ENCODE measurements around the gene RIPK3. TPM values are rescaled to one million over a fixed set of nuclear protein-coding genes. Genes with fewer than 3 reads are reported as not detected.

Gene RIPK3
- total RNA-seq, 1 experiment from 2014 or later: 0.35 TPM

DNA sequence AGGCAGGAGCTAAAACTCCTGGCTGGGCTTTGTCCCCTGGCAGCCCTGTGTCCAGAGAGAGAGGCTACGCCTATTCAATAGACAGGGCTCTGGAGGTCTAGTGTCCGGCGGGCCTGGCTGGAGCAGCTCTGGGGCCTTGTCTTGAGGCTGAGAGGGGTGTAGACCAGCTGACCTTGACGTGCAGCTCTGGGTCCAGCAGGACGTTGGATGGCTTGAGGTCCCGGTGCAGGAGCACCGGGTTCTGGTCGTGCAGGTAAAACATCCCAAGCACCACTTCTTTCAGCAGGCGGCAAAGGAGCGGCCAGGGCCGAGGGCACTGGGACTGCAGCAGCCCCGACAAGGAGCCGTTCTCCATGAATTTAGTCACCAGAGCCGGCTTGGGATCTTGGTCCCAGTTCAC, 948 bp downstream of the RIPK3 start:
- H4K8ac ChIP-seq (replicated peaks; ENCODE audit: insufficient read length, low read depth, low read length): no peak overlapping the region
- no peak overlapping the region for H3K18ac ChIP-seq (ENCODE audit: insufficient read length, low read depth, low read length)
- H3K79me2 ChIP-seq (ENCODE audit: insufficient read depth, low read length): no peaks in the 10 kb centered on the region
- H3K4me3 Mint-ChIP-seq: peak overlapping the region; percentile 71 to 87; a peak in 4 of 5 replicates
- TF ChIP-seq, protein P1, sequence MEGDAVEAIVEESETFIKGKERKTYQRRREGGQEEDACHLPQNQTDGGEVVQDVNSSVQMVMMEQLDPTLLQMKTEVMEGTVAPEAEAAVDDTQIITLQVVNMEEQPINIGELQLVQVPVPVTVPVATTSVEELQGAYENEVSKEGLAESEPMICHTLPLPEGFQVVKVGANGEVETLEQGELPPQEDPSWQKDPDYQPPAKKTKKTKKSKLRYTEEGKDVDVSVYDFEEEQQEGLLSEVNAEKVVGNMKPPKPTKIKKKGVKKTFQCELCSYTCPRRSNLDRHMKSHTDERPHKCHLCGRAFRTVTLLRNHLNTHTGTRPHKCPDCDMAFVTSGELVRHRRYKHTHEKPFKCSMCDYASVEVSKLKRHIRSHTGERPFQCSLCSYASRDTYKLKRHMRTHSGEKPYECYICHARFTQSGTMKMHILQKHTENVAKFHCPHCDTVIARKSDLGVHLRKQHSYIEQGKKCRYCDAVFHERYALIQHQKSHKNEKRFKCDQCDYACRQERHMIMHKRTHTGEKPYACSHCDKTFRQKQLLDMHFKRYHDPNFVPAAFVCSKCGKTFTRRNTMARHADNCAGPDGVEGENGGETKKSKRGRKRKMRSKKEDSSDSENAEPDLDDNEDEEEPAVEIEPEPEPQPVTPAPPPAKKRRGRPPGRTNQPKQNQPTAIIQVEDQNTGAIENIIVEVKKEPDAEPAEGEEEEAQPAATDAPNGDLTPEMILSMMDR (conservative IDR thresholded peaks at IDR 0.05): no peak
- H3K36me3 Mint-ChIP-seq (ENCODE audit: insufficient read depth in 1 of 3, low read depth in 3 of 3): no peaks in the 10 kb centered on the region; a peak in 1 of 7 replicates
- H2BK20ac ChIP-seq (ENCODE audit: low read depth, low read length, poor library complexity, severe bottlenecking): no peak overlapping the region
- H3K4me1 ChIP-seq (ENCODE audit: insufficient read depth, low read length): no peaks in the 10 kb centered on the region; the same call in 1 of the 2 replicates
- no peak overlapping the region for H3T11ph ChIP-seq (ENCODE audit: low read length)
- WGBS (ENCODE audit: extremely low coverage, insufficient read length, low lambda C conversion rate): no CpG with 5 or more reads among the region's 14 CpGs
- no peak overlapping the region for H2BK120ac ChIP-seq (ENCODE audit: low read depth, low read length, poor library complexity, severe bottlenecking)
- H4K20me1 ChIP-seq (ENCODE audit: control insufficient read depth, insufficient read depth, insufficient read length): no peaks in the 10 kb centered on the region
- peaks cover 21 to 25% of the 10 kb centered on the region in 2 experiments for H3K4me1 Mint-ChIP-seq
- H2AFZ ChIP-seq (ENCODE audit: low read length): no peak overlapping the region
- H3K27ac ChIP-seq (ENCODE audit: insufficient read length, low read depth, low read length): no peak overlapping the region
- peaks cover 59% of the 10 kb centered on the region for H3K27me3 ChIP-seq (ENCODE audit: insufficient read depth, low read length)
- H4K5ac ChIP-seq (ENCODE audit: insufficient read length, low read depth, low read length): no peak overlapping the region
- no peak for DNase-seq
- no peaks in the 10 kb centered on the region for H3K9me3 ChIP-seq (ENCODE audit: control insufficient read depth, low read depth, low read length)
- H3K9ac ChIP-seq (ENCODE audit: extremely low read depth, insufficient read length, low read length): no peak overlapping the region
- H2BK15ac ChIP-seq (ENCODE audit: low read depth, low read length): no peak overlapping the region
- no peaks in the 10 kb centered on the region for H3K79me1 ChIP-seq (ENCODE audit: insufficient read depth, low read depth, low read length, poor library complexity, severe bottlenecking)
- no peak overlapping the region for H3K56ac ChIP-seq (ENCODE audit: insufficient read length, low read depth, low read length)
- H3K23ac ChIP-seq (ENCODE audit: insufficient read length, low read depth, low read length): no peak overlapping the region
- no peak overlapping the region for H4K91ac ChIP-seq (ENCODE audit: insufficient read length, low read depth, low read length)
- peaks cover 98% of the 10 kb centered on the region for H3K27me3 Mint-ChIP-seq (ENCODE audit: low read depth)
- H3K9me3 Mint-ChIP-seq: peaks cover 0 to 2% of the 10 kb centered on the region in 2 experiments; a peak in 1 of 5 replicates
- H3K27ac Mint-ChIP-seq: no peak overlapping the region
- no peak overlapping the region for H2AK5ac ChIP-seq (ENCODE audit: insufficient read length, low read length)
- H2BK5ac ChIP-seq (ENCODE audit: insufficient read length, low read length): no peak overlapping the region
- no peak overlapping the region for H3K4ac ChIP-seq (ENCODE audit: low read depth, low read length)
- H3K23me2 ChIP-seq (ENCODE audit: insufficient read length, low read depth, low read length, poor library complexity, severe bottlenecking): peaks cover 19% of the 10 kb centered on the region
- peak overlapping the region; percentile 74 for H3K4me2 ChIP-seq (ENCODE audit: insufficient read depth, insufficient read length, low read length)
- H3K14ac ChIP-seq (ENCODE audit: insufficient read depth, low read length): no peak overlapping the region
- H2BK12ac ChIP-seq (ENCODE audit: insufficient read length, low read depth, low read length): no peak overlapping the region
